PFSK-1 (cell line): Measurements from ENCODE around the gene NTM.

Experiments used
- FOXP2 ChIP-seq: optimal IDR thresholded peaks from 2 replicates; pipeline ENCODE3; 2011; ENCODE audit warnings: borderline replicate concordance, control low read depth, inconsistent platforms; ENCODE audit not compliant: insufficient read depth; ENCODE audit errors: extremely low read length, extremely low read depth
- POLR2AphosphoS5 ChIP-seq: IDR thresholded peaks from 2 replicates; pipeline ENCODE4 v1.6.1; 2012; ENCODE audit warnings: low read depth, mild to moderate bottlenecking, control low read depth, low read length, moderate library complexity
- REST ChIP-seq, 2 experiments: IDR thresholded peaks; 2 replicates each; pipeline versions ENCODE4 v1.6.1 to v1.8.0; 2011 to 2012; ENCODE audit warnings: low read depth in 2 of 2, low read length in 2 of 2, control low read depth in 1 of 2, inconsistent platforms in 1 of 2, mild to moderate bottlenecking in 1 of 2, moderate library complexity in 1 of 2; ENCODE audit not compliant: insufficient read depth in 1 of 2
- SIN3A ChIP-seq: IDR thresholded peaks from 2 replicates; pipeline ENCODE4 v1.6.1; 2012; ENCODE audit warnings: mild to moderate bottlenecking, low read length, moderate library complexity, borderline replicate concordance; ENCODE audit not compliant: insufficient read depth
- TAF1 ChIP-seq: IDR thresholded peaks from 2 replicates; pipeline ENCODE4 v1.6.1; 2012; ENCODE audit warnings: low read length, control low read depth, borderline replicate concordance; ENCODE audit not compliant: insufficient read depth

NTM gene

DNA sequence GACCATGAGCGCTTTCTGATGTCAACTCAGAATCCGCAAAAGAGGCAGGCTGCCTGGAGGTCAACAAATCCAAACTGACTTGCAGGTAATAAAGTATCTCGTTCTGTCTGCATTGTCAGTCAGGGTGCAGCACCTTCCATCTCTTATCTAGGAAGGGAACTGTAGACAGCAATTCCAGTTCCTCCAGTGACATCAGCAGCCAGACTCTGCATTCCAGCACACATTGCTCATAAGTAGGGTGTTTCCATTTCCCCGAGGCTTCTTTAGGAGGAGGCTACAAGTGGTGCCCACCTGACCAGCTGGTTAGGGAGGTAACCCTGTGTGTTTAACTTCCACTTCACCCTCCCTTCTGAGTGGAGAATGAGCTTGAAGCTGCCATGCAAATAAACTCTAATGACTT is 53.3 kb downstream of the NTM start:
- TF ChIP-seq REST (IDR thresholded peaks at IDR 0.05; ENCODE audit: insufficient read depth in 1 of 2, low read depth in 2 of 2, low read length in 2 of 2) (no peak), FOXP2 (no peak), TAF1 (no peak), POLR2AphosphoS5 (no peak), SIN3A (no peak)

DNA sequence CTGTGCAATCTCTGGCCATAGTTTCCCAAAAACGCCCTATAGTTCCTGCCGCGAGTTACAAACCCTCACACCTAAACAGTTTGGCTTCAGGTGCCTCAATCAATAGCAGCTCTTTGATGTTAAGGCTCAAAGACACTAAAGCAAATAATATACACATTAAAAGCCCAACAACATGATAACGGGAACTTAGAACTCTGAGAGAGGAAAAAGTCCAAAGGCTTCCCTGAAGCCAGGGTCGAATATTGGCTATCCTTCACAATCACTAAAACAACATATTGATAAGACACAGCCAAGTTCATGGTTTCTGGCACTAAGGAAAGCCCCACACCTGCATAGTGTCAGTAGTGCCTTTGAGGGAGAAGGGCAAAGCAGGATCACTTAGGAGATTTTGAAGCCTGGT is 54.9 kb downstream of the NTM start:
- no peak for TF ChIP-seq FOXP2
- no peak for TF ChIP-seq TAF1
- no peak for TF ChIP-seq SIN3A
- no peak for TF ChIP-seq REST (IDR thresholded peaks at IDR 0.05; ENCODE audit: insufficient read depth in 1 of 2, low read depth in 2 of 2, low read length in 2 of 2)
- no peak for TF ChIP-seq POLR2AphosphoS5

DNA sequence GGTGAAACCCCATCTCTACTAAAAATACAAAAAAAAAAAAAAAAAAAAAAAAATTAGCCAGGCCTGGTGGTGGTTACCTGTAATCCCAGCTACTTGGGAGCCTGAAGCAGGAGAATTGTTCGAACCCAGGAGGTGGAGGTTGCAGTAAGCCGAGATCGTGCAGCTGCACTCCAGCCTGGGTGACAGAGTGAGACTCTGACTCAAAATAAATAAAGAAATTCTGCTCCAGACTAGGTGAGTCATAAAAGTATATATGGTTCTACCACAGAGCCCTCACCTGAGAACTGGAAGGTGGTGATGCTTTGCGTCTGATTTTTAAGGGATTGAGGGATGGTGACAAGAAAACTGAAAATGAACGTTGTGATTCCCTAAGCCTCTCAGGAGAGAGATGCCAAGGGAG is 58.4 kb downstream of the NTM start:
- TF ChIP-seq SIN3A (no peak), REST (IDR thresholded peaks at IDR 0.05; ENCODE audit: insufficient read depth in 1 of 2, low read depth in 2 of 2, low read length in 2 of 2) (no peak), TAF1 (no peak), FOXP2 (no peak), POLR2AphosphoS5 (no peak)

DNA sequence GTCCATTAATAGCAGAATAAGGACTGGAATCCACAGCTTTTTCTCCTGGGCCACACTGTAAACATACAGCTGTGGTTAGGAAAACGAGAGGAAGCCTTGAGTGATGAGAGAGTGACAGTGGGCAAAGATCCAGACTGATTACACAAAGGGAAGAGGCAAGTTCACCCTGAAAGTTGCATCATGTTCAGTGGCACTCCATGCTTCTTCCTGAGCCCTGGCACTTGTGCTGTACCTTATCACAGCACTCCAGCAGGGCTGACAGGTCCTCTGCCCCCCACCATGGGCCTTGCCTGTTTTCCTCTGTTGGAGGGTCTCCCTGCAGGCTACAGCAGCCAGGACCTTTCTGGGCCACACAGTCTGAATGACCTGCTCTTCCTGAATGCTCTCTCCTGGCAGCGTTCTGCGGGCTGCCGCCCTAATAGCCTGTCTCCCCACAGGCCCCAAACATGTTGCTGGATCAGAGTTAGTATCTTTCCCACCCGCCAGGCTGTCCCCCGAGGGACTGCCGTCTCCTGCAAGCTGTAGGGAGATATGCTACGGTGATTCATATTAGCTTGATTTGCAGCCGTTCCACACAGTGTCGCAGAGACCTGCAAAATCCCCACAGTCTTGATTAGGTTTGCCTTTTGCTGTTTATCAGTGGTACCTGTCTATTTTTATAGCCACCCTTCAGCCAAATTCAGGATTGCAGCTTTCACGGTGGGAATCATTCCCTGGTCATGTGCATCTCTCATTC is 60.2 kb downstream of the NTM start:
- TF ChIP-seq POLR2AphosphoS5 = no peak
- no peak for TF ChIP-seq FOXP2
- TF ChIP-seq REST (IDR thresholded peaks at IDR 0.05; ENCODE audit: insufficient read depth in 1 of 2, low read depth in 2 of 2, low read length in 2 of 2) = no peak
- no peak for TF ChIP-seq SIN3A
